A673 (cell line): ENCODE data around the gene LAMP5. TPM values are rescaled to one million over a fixed set of nuclear protein-coding genes. Genes with fewer than 3 reads are reported as not detected.

Experiments
- BruUV-seq: library from RNA; stranded (reverse); fragments of 400-500 nt; replicated peaks from 2 replicates; lab custom pipeline; 2021; lab: Mats Ljungman, UMichigan
- CTCF ChIA-PET: fragments of 300-600 bp; sonication (Branson Sonifier 250); formaldehyde crosslinking; loops from one replicate; lab custom pipeline; 2022; ENCODE audit warnings: antibody characterized with exemption; lab: Charles Lee
- POLR2A ChIA-PET: fragments of 300-600 bp; sonication (Branson Sonifier 250); formaldehyde crosslinking; loops from one replicate; lab custom pipeline; 2022; ENCODE audit warnings: antibody characterized with exemption; ENCODE audit not compliant: low non-redundant PET; lab: Charles Lee
- DNase-seq: peaks from one replicate; pipeline ENCODE4 v3.0.0-alpha.2; 2015; ENCODE audit warnings: low spot score
- H3K27ac ChIP-seq: fragments of 200-600 bp; sonication (generic); 2 replicates; pipeline ENCODE4 v1.5.1; 2016; ENCODE audit warnings: mixed run types, low read depth, mild to moderate bottlenecking, mixed read lengths, antibody characterized with exemption, low read length; ENCODE audit not compliant: poor library complexity, severe bottlenecking
- H3K27me3 ChIP-seq: fragments of 200-600 bp; sonication (generic); replicated peaks from 2 replicates; pipeline ENCODE4 v1.6.1; 2017; ENCODE audit warnings: mixed run types, low read depth, mild to moderate bottlenecking, mixed read lengths, antibody characterized with exemption, low read length; ENCODE audit not compliant: insufficient read depth, poor library complexity
- H3K36me3 ChIP-seq: fragments of 200-600 bp; sonication (generic); 2 replicates; pipeline ENCODE4 v1.6.1; 2016; ENCODE audit warnings: mixed run types, mild to moderate bottlenecking, mixed read lengths, antibody characterized with exemption, low read length; ENCODE audit not compliant: insufficient read depth, poor library complexity, severe bottlenecking
- H3K4me1 ChIP-seq: fragments of 200-600 bp; sonication (generic); 2 replicates; pipeline ENCODE4 v1.6.1; 2017; ENCODE audit warnings: mixed run types, mild to moderate bottlenecking, mixed read lengths, antibody characterized with exemption, low read length; ENCODE audit not compliant: insufficient read depth, poor library complexity, severe bottlenecking
- H3K4me3 ChIP-seq: fragments of 200-600 bp; sonication (generic); 2 replicates; pipeline ENCODE4 v1.5.1; 2016; ENCODE audit warnings: low read depth, mixed run types, mild to moderate bottlenecking, mixed read lengths, low read length; ENCODE audit not compliant: poor library complexity, severe bottlenecking
- H3K9me3 ChIP-seq: fragments of 200-600 bp; sonication (generic); 2 replicates; pipeline ENCODE4 v1.6.1; 2016; ENCODE audit warnings: mixed run types, low read depth, mild to moderate bottlenecking, mixed read lengths, antibody characterized with exemption, low read length; ENCODE audit not compliant: poor library complexity, severe bottlenecking
- EZH2 ChIP-seq: fragments of 200-600 bp; sonication (generic); IDR thresholded peaks from 2 replicates; pipeline ENCODE4 v1.6.1; 2017; ENCODE audit warnings: borderline replicate concordance, low read depth, mild to moderate bottlenecking, mixed read lengths, antibody characterized with exemption, low read length; ENCODE audit not compliant: poor library complexity, severe bottlenecking
- intact Hi-C: fragments of 100-400 bp; cut with micrococcal nuclease; formaldehyde crosslinking; loops from one replicate; pipeline ENCODE4 v1.10.0; 2022; ENCODE audit not compliant: unreplicated experiment
- total RNA-seq: library from RNA; stranded (reverse); gene quantifications from 2 replicates; pipeline ENCODE4 v1.2.3, GENCODE V29; 2021
- TF ChIP-seq, protein P1 (sequence below): fragments of 300-800, 200-600 bp; sonication (generic); conservative IDR thresholded peaks from 2 replicates; pipeline ENCODE4 v1.5.1; 2017; ENCODE audit warnings: low read depth, mild to moderate bottlenecking, antibody characterized with exemption, low read length, moderate library complexity, mixed read lengths

The LAMP5 gene
- total RNA-seq, 1 experiment from 2014 or later: not detected

DNA sequence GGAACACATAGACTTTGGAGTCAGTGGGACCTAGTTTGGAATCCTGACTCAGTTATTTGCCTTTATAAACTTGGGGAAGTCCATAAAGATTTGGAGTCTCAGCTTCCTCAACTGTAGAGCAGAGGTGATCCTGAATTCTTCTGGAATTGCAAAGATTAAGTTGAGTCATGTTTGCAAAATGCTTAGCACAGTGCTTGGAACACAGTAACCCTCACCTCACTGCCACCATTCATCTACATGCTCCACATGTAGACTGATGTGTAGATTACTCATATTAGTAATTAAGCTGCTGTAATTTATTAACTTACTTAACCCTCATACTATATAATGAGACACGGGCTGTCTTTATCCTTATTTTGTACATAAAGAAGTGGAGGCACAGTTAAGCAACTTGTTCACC is 61.4 kb downstream of the LAMP5 start:
- Histone ChIP-seq H3K27me3 (no peaks in the 10 kb centered on the region), H3K27ac (no peak overlapping the region), H3K36me3 (no peaks in the 10 kb centered on the region), H3K4me3 (no peak overlapping the region), H3K9me3 (no peaks in the 10 kb centered on the region), H3K4me1 (no peaks in the 10 kb centered on the region)
- intact Hi-C loops: no loop called here
- CTCF ChIA-PET: no interaction called here
- no peak for DNase-seq
- TF ChIP-seq EZH2: no peak
- TF ChIP-seq, protein P1, sequence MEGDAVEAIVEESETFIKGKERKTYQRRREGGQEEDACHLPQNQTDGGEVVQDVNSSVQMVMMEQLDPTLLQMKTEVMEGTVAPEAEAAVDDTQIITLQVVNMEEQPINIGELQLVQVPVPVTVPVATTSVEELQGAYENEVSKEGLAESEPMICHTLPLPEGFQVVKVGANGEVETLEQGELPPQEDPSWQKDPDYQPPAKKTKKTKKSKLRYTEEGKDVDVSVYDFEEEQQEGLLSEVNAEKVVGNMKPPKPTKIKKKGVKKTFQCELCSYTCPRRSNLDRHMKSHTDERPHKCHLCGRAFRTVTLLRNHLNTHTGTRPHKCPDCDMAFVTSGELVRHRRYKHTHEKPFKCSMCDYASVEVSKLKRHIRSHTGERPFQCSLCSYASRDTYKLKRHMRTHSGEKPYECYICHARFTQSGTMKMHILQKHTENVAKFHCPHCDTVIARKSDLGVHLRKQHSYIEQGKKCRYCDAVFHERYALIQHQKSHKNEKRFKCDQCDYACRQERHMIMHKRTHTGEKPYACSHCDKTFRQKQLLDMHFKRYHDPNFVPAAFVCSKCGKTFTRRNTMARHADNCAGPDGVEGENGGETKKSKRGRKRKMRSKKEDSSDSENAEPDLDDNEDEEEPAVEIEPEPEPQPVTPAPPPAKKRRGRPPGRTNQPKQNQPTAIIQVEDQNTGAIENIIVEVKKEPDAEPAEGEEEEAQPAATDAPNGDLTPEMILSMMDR: no peak
- POLR2A ChIA-PET: no interaction called here
- no TSS peak for BruUV-seq

DNA sequence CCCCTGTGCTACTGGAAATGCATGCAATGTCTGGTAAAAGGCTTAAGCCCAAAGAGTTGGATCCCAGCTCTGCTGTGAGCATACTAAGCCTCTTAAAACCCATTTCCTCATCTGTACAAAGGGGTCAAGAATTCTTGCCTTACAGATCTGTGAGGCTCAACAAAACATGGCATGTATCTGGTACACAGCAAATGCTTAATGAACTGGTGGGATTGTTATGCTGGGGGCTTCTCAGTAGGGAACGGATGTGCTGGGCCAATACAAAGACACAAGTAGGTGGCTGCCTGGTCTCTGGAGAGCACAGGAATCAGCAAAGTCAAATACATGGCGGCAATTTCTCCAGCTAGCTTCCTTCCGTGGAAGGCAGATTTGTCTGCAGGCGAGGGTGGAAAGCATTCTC is 62.3 kb downstream of the LAMP5 start:
- CTCF ChIA-PET: no interaction called here
- Histone ChIP-seq H3K27ac (no peak overlapping the region), H3K36me3 (no peaks in the 10 kb centered on the region), H3K27me3 (no peaks in the 10 kb centered on the region), H3K4me3 (no peak overlapping the region), H3K9me3 (no peaks in the 10 kb centered on the region), H3K4me1 (no peaks in the 10 kb centered on the region)
- BruUV-seq: no TSS peak
- peak; percentile 11 for DNase-seq
- POLR2A ChIA-PET: no interaction called here
- TF ChIP-seq EZH2: no peak
- TF ChIP-seq, protein P1: no peak
- intact Hi-C loops: no loop called here

DNA sequence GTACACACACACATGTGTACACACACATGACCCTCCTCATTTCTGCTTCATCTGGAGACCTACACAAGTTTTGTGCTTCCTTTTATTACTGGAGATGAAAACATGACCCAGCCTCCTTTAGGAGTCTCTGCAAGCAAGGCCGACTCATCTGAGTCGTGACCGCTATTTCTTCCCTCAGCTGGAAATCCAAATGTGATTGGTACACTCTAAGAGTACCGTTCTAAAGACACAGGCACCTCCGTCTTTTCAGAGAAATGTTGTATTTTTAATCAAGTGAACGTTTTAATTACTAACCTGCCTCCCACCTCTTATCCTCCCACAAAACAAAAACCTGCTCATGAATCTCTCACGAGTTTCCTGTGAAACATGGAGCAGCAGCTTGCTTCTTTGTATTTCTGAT is 63.0 kb downstream of the LAMP5 start:
- Histone ChIP-seq H3K9me3 (no peaks in the 10 kb centered on the region), H3K4me3 (no peak overlapping the region), H3K4me1 (no peaks in the 10 kb centered on the region), H3K27ac (no peak overlapping the region), H3K27me3 (no peaks in the 10 kb centered on the region), H3K36me3 (no peaks in the 10 kb centered on the region)
- BruUV-seq: no TSS peak
- intact Hi-C loops: no loop called here
- TF ChIP-seq EZH2: no peak
- TF ChIP-seq, protein P1: no peak
- DNase-seq: no peak
- ChIA-PET POLR2A (no interaction called here), CTCF (no interaction called here)
